OCI-LY1 (cell line): Measurements from ENCODE around the gene LTA.

ENCODE experiments used
- CTCF ChIP-seq: fragments of 200-600 bp; sonication (generic), shearing (Covaris generic); IDR thresholded peaks from 2 replicates; pipeline ENCODE4 v1.5.1; 2017; ENCODE audit warnings: mild to moderate bottlenecking, antibody characterized with exemption, low read length, moderate library complexity, mixed read lengths
- EZH2 ChIP-seq: fragments of 200-600 bp; sonication (generic), shearing (Covaris generic); IDR thresholded peaks from 2 replicates; pipeline ENCODE4 v1.8.0; 2017; ENCODE audit warnings: borderline replicate concordance, mixed run types, mild to moderate bottlenecking, antibody characterized with exemption, low read length, moderate library complexity, mixed read lengths

GRCh38 chr6:31534011-31534410 is 38.1 kb upstream of the LTA start:
- TF ChIP-seq CTCF: no peak
- no peak for TF ChIP-seq EZH2
